CD14-positive monocyte (primary cell): Measurements from ENCODE around the gene MVP. TPM values are rescaled to one million over a fixed set of nuclear protein-coding genes. Genes with fewer than 3 reads are reported as not detected.

Experiments used
- DNase-seq, 3 donors: peaks; one replicate each; pipeline ENCODE4 v3.0.0-alpha.2; 2011 to 2022
- H2AFZ ChIP-seq: 2 replicates; pipeline ENCODE4 v1.6.0; 2012; ENCODE audit warnings: mild to moderate bottlenecking, low read depth, low read length, inconsistent platforms; ENCODE audit not compliant: insufficient read depth, poor library complexity, severe bottlenecking
- H3K27ac ChIP-seq, 2 donors: 1 replicate in 1 of 2; 2 replicates in 1 of 2; pipeline ENCODE4 v1.5.1; 2012 to 2013; ENCODE audit warnings: low read length in 2 of 2, control low read depth in 1 of 2, inconsistent platforms in 1 of 2, low read depth in 1 of 2, mild to moderate bottlenecking in 1 of 2
- H3K27me3 ChIP-seq, 2 donors: one replicate each; pipeline versions ENCODE4 v1.6.0 to v1.6.1; 2011 to 2013; ENCODE audit warnings: low read length in 2 of 2; ENCODE audit not compliant: control insufficient read depth in 2 of 2, insufficient read depth in 2 of 2
- H3K36me3 ChIP-seq, 2 donors: replicated peaks in 1 of 2; 1 replicate in 1 of 2; 2 replicates in 1 of 2; pipeline versions ENCODE4 v1.5.1 to v1.6.1; 2012 to 2013; ENCODE audit warnings: low read length in 2 of 2, control low read depth in 1 of 2, inconsistent platforms in 1 of 2, mild to moderate bottlenecking in 1 of 2; ENCODE audit not compliant: insufficient read depth in 2 of 2, control insufficient read depth in 1 of 2
- H3K4me1 ChIP-seq, 2 donors: 1 replicate in 1 of 2; 2 replicates in 1 of 2; pipeline versions ENCODE4 v1.5.1 to v1.6.1; 2012 to 2013; ENCODE audit warnings: low read length in 2 of 2, control low read depth in 1 of 2, inconsistent platforms in 1 of 2, mild to moderate bottlenecking in 1 of 2, moderate library complexity in 1 of 2; ENCODE audit not compliant: insufficient read depth in 2 of 2, control insufficient read depth in 1 of 2
- H3K4me2 ChIP-seq: replicated peaks from 2 replicates; pipeline ENCODE3; 2012; ENCODE audit warnings: low read length, moderate library complexity, mild to moderate bottlenecking; ENCODE audit not compliant: poor library complexity, severe bottlenecking; ENCODE audit errors: extremely low read depth
- H3K4me3 ChIP-seq, 3 experiments: fragments of 200-600 bp in 1 of 3; sonication (generic) in 1 of 3; replicated peaks in 1 of 3; 1 replicate in 2 of 3; 2 replicates in 1 of 3; pipeline ENCODE4 v1.5.1; 2011 to 2013; ENCODE audit warnings: low read length in 3 of 3, mild to moderate bottlenecking in 3 of 3, control low read depth in 2 of 3, low read depth in 2 of 3, inconsistent platforms in 1 of 3, moderate library complexity in 1 of 3
- H3K79me2 ChIP-seq: 2 replicates; pipeline ENCODE4 v1.6.0; 2012; ENCODE audit warnings: mild to moderate bottlenecking, control low read depth, inconsistent platforms, low read length, moderate library complexity; ENCODE audit not compliant: insufficient read depth
- H3K9ac ChIP-seq: 2 replicates; pipeline ENCODE4 v1.6.0; 2017; ENCODE audit warnings: low read length, mild to moderate bottlenecking; ENCODE audit not compliant: insufficient read depth, poor library complexity, severe bottlenecking
- H3K9me3 ChIP-seq, 2 donors: replicated peaks in 1 of 2; 1 replicate in 1 of 2; 2 replicates in 1 of 2; pipeline versions ENCODE4 v1.5.1 to v1.6.1; 2012 to 2013; ENCODE audit warnings: low read length in 2 of 2, control low read depth in 1 of 2; ENCODE audit not compliant: control insufficient read depth in 1 of 2, insufficient read depth in 1 of 2
- H4K20me1 ChIP-seq: 2 replicates; pipeline ENCODE4 v1.6.0; 2012; ENCODE audit warnings: mild to moderate bottlenecking, low read length, control low read depth, moderate library complexity; ENCODE audit not compliant: insufficient read depth
- H3K27ac Mint-ChIP-seq, 7 donors: one replicate each; pipeline ENCODE4 v1.8.0; 2020; ENCODE audit warnings: mild to moderate bottlenecking in 7 of 7, mixed read lengths in 7 of 7, moderate library complexity in 6 of 7, inconsistent platforms in 2 of 7
- H3K27me3 Mint-ChIP-seq, 3 donors: one replicate each; pipeline ENCODE4 v1.8.0; 2021 to 2022; ENCODE audit warnings: low read depth in 3 of 3, mild to moderate bottlenecking in 3 of 3, mixed read lengths in 3 of 3, moderate library complexity in 3 of 3, inconsistent platforms in 1 of 3
- H3K36me3 Mint-ChIP-seq, 2 donors: one replicate each; pipeline ENCODE4 v1.8.0; 2020; ENCODE audit warnings: mixed read lengths in 2 of 2, inconsistent platforms in 1 of 2, mild to moderate bottlenecking in 1 of 2
- H3K4me1 Mint-ChIP-seq: one replicate; pipeline ENCODE4 v1.8.0; 2020; ENCODE audit warnings: mild to moderate bottlenecking, mixed read lengths
- H3K4me3 Mint-ChIP-seq, 2 donors: one replicate each; pipeline ENCODE4 v1.8.0; 2020; ENCODE audit warnings: mild to moderate bottlenecking in 2 of 2, mixed read lengths in 2 of 2, moderate library complexity in 1 of 2
- H3K9me3 Mint-ChIP-seq, 7 donors: one replicate each; pipeline ENCODE4 v1.8.0; 2020 to 2022; ENCODE audit warnings: mixed read lengths in 7 of 7, mild to moderate bottlenecking in 6 of 7, moderate library complexity in 6 of 7, inconsistent platforms in 2 of 7
- CTCF ChIP-seq: fragments of 200-600 bp; IDR thresholded peaks from one replicate; pipeline ENCODE4 v1.8.0; 2022; ENCODE audit warnings: antibody characterized with exemption, mild to moderate bottlenecking
- WGBS: methylation state at CpG from one replicate; pipeline ENCODE4 v1.1.5; 2013; ENCODE audit warnings: missing lambda C conversion rate; ENCODE audit not compliant: insufficient coverage; 5-methylcytosine and 5-hydroxymethylcytosine counted together
- intact Hi-C, 2 donors: fragments of 100-400 bp; cut with micrococcal nuclease; formaldehyde crosslinking; loops; one replicate each; pipeline versions ENCODE4 v1.15.0 to v1.15.1; 2023
- polyA plus RNA-seq, 3 donors: library from polyadenylated mRNA; depleted of rRNA in 1 of 3; unstranded in 2 of 3; stranded (reverse) in 1 of 3; fragments of 300-500 nt in 2 of 3; fragments of >200 nt in 1 of 3; fragmentation: Illumina TruSeq in 2 of 3; gene quantifications; 1 replicate in 2 of 3; 2 replicates in 1 of 3; pipeline ENCODE4 v1.2.3, GENCODE V29; 2012 to 2021

The MVP gene
- polyA plus RNA-seq, 3 donors = 146 to 274 (median 185) TPM

GRCh38 chr16:29811896-29812665 is 8.2 kb upstream of the MVP start, which contains the start of gene PRRT2:
TSS of gene PRRT2 (plus strand) at chr16:29812193. CDS start at chr16:29813055, 862 bp downstream.
- Histone ChIP-seq H3K4me2 (peak within 1 kb of the TSS; percentile 76), H4K20me1 (peaks cover 37% of the 10 kb centered on the region), H3K36me3 (peaks cover 13 to 23% of the 10 kb centered on the region in 2 donors), H3K9me3 (no peaks in the 10 kb centered on the region), H3K27ac (peak within 1 kb of the TSS; percentile 29 to 59), H3K27me3 (peaks cover 5 to 24% of the 10 kb centered on the region in 2 donors), H3K79me2 (peaks cover 36% of the 10 kb centered on the region), H2AFZ (peak within 1 kb of the TSS; percentile 70), H3K4me1 (peaks cover 64 to 80% of the 10 kb centered on the region in 2 donors), H3K4me3 (peak within 1 kb of the TSS; percentile 35 to 73 (median 57)), H3K9ac (peak within 1 kb of the TSS; percentile 50)
- peaks cover 68% of the 10 kb centered on the region for H3K4me1 Mint-ChIP-seq
- peaks cover 21 to 31% of the 10 kb centered on the region in 2 donors for H3K36me3 Mint-ChIP-seq
- H3K9me3 Mint-ChIP-seq = peaks cover 0 to 8% (median 3%) of the 10 kb centered on the region in 7 donors
- TF ChIP-seq CTCF = no peak
- no peak for DNase-seq
- intact Hi-C loops = loop anchor here in 1 of 2 donors (10.0 kb wide), 1 partner anchor 183 kb away; the partner anchor contains the start of genes HIRIP3 and INO80E
- H3K27ac Mint-ChIP-seq = peak within 1 kb of the TSS; percentile 46 to 92 (median 85)
- peak within 1 kb of the TSS; percentile 83 to 95 for H3K4me3 Mint-ChIP-seq
- H3K27me3 Mint-ChIP-seq = peaks cover 20 to 34% (median 31%) of the 10 kb centered on the region in 3 donors
- WGBS = 4% methylated on average over 49 of the region's 69 CpGs

- Histone ChIP-seq H4K20me1 (peaks cover 35% of the 10 kb centered on the region), H3K9me3 (no peaks in the 10 kb centered on the region), H3K9ac (no peak overlapping the region), H3K79me2 (peaks cover 36% of the 10 kb centered on the region), H3K27me3 (peaks cover 5 to 24% of the 10 kb centered on the region in 2 donors), H3K4me3 (peak overlapping the region in 1 of 3 experiments; percentile 73), H3K4me1 (peaks cover 68 to 80% of the 10 kb centered on the region in 2 donors), H3K36me3 (peaks cover 13 to 24% of the 10 kb centered on the region in 2 donors), H3K27ac (no peak overlapping the region), H2AFZ (no peak overlapping the region), H3K4me2 (no peak overlapping the region)
- H3K4me3 Mint-ChIP-seq = peak overlapping the region; percentile 34 to 95
- H3K36me3 Mint-ChIP-seq = peaks cover 23 to 32% of the 10 kb centered on the region in 2 donors
- H3K9me3 Mint-ChIP-seq = peaks cover 0 to 8% (median 3%) of the 10 kb centered on the region in 7 donors
- no peak for TF ChIP-seq CTCF
- intact Hi-C loops = loop anchor here in 1 of 2 donors (10.0 kb wide), 1 partner anchor 182 kb away; the partner anchor contains the start of genes HIRIP3 and INO80E
- 86% methylated on average over 7 of the region's 9 CpGs for WGBS
- H3K27ac Mint-ChIP-seq = peak overlapping the region in 1 of 7 donors; percentile 12
- H3K4me1 Mint-ChIP-seq = peaks cover 66% of the 10 kb centered on the region
- no peak for DNase-seq
- peaks cover 20 to 34% (median 31%) of the 10 kb centered on the region in 3 donors for H3K27me3 Mint-ChIP-seq
Measured at GRCh38 chr16:29812754-29813643, 7.3 kb upstream of the MVP start.
